ENCODE results near the gene PUS3. TPM values are rescaled to one million over a fixed set of nuclear protein-coding genes. Genes with fewer than 3 reads are reported as not detected.
"Not testable (repeated sequence)": the region's sequence is repeated elsewhere in the genome, so short reads cannot be mapped to it uniquely, and the experiment has no call there.

PUS3 gene
- total RNA-seq, 4 donors from 2014 or later: 6.6 to 11.2 (median 8.1) TPM

- H3K4me3 ChIP-seq (ENCODE audit: low read depth, poor library complexity, severe bottlenecking): no peak overlapping the region
- DNase-seq (ENCODE audit: low spot score in 2 of 2): no peak
- TF ChIP-seq POLR2A (IDR thresholded peaks at IDR 0.05): no peak
- TF ChIP-seq CTCF (IDR thresholded peaks at IDR 0.05): no peak
- intact Hi-C loops (cut with DNase I; ENCODE audit: low total_unique reads): loop anchor here (5.0 kb wide), 1 partner anchor 271 kb away; no protein-coding TSS in a partner anchor
- whole genome bisulfite sequencing, 2 donors: 86 to 90% methylated on average over 9 of the region's 9 CpGs
Observed at GRCh38 chr11:125921042-125921441, 18.0 kb upstream of the PUS3 start.

- DNase-seq (ENCODE audit: low spot score in 2 of 2): no peak
- no peak overlapping the region for H3K4me3 ChIP-seq (ENCODE audit: low read depth, poor library complexity, severe bottlenecking)
- no peak for TF ChIP-seq CTCF (IDR thresholded peaks at IDR 0.05)
- TF ChIP-seq POLR2A (IDR thresholded peaks at IDR 0.05): no peak
- intact Hi-C loops (cut with DNase I; ENCODE audit: low total_unique reads): no loop called here
- WGBS, 2 donors: 78 to 84% methylated on average over 13 of the region's 13 CpGs
Observed at GRCh38 chr11:125918140-125918840, 15.3 kb upstream of the PUS3 start.

- no peak for TF ChIP-seq POLR2A (IDR thresholded peaks at IDR 0.05)
- no peak for TF ChIP-seq CTCF (IDR thresholded peaks at IDR 0.05)
- no peak overlapping the region for H3K4me3 ChIP-seq (ENCODE audit: low read depth, poor library complexity, severe bottlenecking)
- WGBS, 2 donors: 86 to 88% methylated on average over 12 of the region's 12 CpGs
- no peak for DNase-seq (ENCODE audit: low spot score in 2 of 2)
- intact Hi-C loops (cut with DNase I; ENCODE audit: low total_unique reads): no loop called here
Observed at GRCh38 chr11:125916683-125917347, 13.8 kb upstream of the PUS3 start.

GRCh38 chr11:125914601-125915000 is 11.6 kb upstream of the PUS3 start:
- intact Hi-C loops (cut with DNase I; ENCODE audit: low total_unique reads); DNase-seq (ENCODE audit: low spot score in 2 of 2); H3K4me3 ChIP-seq (ENCODE audit: low read depth, poor library complexity, severe bottlenecking): not testable (repeated sequence)
- 92 to 97% methylated on average over 3 of the region's 3 CpGs for WGBS, 2 donors

GRCh38 chr11:125910226-125910849 is 7.3 kb upstream of the PUS3 start:
- 66 to 68% methylated on average over 8 of the region's 8 CpGs for WGBS, 2 donors
- TF ChIP-seq CTCF (IDR thresholded peaks at IDR 0.05): no peak
- no peak for TF ChIP-seq POLR2A (IDR thresholded peaks at IDR 0.05)
- DNase-seq (ENCODE audit: low spot score in 2 of 2): no peak
- intact Hi-C loops (cut with DNase I; ENCODE audit: low total_unique reads): no loop called here
- no peak overlapping the region for H3K4me3 ChIP-seq (ENCODE audit: low read depth, poor library complexity, severe bottlenecking)

GRCh38 chr11:125904678-125905077 is 1.7 kb upstream of the PUS3 start:
- 51 to 53% methylated on average over 11 of the region's 11 CpGs for WGBS, 2 donors
- TF ChIP-seq CTCF (IDR thresholded peaks at IDR 0.05) (no peak), POLR2A (IDR thresholded peaks at IDR 0.05) (no peak)

More at GRCh38 chr11:125904678-125905077, 1.7 kb upstream of the PUS3 start:
- no peak overlapping the region for H3K4me3 ChIP-seq (ENCODE audit: low read depth, poor library complexity, severe bottlenecking)
- intact Hi-C loops (cut with DNase I; ENCODE audit: low total_unique reads): no loop called here
- DNase-seq (ENCODE audit: low spot score in 2 of 2): no peak

All from lower leg skin (tissue), 4 donors.